VCaP (cell line): ENCODE measurements around the gene DPYSL5.
"Not testable (repeated sequence)": the region's sequence is repeated elsewhere in the genome, so short reads cannot be mapped to it uniquely, and the experiment has no call there.

Source experiments
- H3K27ac ChIP-seq: fragments of 450-650 bp; 2 replicates; pipeline ENCODE4 v1.5.1; 2017
- CTCF ChIP-seq: fragments of 450-650 bp; conservative IDR thresholded peaks from 2 replicates; pipeline ENCODE4 v1.5.1; 2017; ENCODE audit warnings: mild to moderate bottlenecking, moderate library complexity

DPYSL5 gene

GRCh38 chr2:26811261-26811660 lies 36.7 kb upstream of the DPYSL5 start:
- TF ChIP-seq CTCF, result no peak
- H3K27ac ChIP-seq, result no peak overlapping the region

- no peak for TF ChIP-seq CTCF
- no peak overlapping the region for H3K27ac ChIP-seq
Observed at GRCh38 chr2:26811791-26812694, 35.9 kb upstream of the DPYSL5 start.

DNA sequence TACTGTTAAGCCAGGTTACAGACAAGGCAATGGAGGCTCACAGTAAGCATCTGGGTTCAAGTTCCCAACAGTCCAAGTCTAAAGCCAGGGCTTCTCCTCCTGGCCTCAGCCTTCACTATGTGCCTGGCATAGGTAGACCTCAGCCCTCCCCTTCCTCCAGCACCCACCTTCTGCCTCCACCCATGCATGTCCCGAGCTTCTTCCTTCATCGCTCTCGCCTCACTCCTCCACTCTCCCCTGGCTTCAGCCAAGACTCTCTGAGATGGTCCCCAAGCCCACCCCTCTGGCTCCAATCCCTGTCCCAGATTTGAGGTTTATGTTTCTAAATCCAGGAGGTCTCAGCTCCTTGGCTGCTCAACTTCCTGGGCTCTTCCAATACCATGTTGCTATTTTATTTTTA lies 35.2 kb upstream of the DPYSL5 start:
- H3K27ac ChIP-seq, result no peak overlapping the region
- no peak for TF ChIP-seq CTCF

GRCh38 chr2:26814072-26814765 lies 33.7 kb upstream of the DPYSL5 start:
- H3K27ac ChIP-seq, result not testable (repeated sequence)

DNA sequence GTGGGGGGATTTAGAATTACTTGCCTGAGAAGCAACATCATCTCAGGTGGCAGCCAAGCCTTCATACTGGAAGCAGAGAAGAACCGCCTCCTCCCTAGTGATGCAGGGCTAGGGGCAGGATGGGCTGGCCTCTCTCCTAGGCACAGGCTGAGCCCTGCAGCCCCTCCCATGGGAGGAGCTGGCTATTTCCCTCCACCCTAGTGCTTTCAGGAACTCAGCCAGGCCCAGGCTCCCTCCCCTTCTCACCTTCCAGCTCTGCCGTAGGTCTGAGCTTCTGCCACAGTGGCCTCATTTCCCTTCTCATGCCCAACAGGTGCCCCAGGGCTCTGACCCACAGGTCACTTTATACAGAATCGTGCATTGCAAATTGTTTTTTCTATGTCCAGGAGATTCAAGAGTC lies 31.0 kb upstream of the DPYSL5 start:
- no peak for TF ChIP-seq CTCF
- H3K27ac ChIP-seq, result no peak overlapping the region

DNA sequence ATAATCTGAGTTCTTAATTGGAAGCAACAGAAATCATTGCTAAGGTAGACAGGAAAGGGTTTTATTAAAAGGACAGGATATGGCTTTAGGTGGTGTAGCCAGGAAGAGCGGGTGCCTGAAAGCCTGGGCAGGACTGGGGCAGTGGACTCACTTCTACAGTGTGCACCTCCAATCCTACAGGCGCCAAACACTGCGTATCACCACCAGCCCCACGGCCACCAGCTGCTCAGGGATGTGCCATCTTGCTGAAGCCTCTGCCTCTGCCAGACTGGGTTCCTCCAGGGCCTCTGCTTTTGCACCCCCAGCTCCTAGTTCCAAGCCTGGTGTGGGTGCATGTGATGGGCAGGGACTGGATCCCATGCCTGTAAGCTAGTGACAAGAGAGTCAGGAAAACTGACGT lies 29.7 kb upstream of the DPYSL5 start:
- peak overlapping the region; percentile 20; the same call in 1 of the 2 replicates for H3K27ac ChIP-seq
- no peak for TF ChIP-seq CTCF

DNA sequence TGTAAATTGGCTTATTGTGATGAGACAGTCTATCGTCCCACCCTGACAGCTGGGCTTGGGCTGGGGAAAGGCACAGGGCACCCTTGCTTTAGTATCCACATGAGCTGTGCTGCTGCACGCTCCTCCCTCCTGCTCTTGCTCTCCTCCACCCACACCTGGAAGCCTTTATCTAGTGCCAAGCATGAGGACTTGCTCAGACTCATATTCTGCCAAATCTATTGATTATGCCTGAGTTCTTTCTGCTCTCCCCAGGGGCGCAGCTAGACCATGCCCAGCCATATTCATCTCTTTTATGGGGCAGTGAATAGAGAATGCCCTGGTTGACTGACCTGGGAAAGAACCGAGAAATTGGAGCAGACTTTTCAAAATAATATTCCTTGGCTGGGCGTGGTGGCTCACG lies 29.0 kb upstream of the DPYSL5 start:
- TF ChIP-seq CTCF, result no peak
- H3K27ac ChIP-seq, result no peak overlapping the region; the same call in 1 of the 2 replicates

DNA sequence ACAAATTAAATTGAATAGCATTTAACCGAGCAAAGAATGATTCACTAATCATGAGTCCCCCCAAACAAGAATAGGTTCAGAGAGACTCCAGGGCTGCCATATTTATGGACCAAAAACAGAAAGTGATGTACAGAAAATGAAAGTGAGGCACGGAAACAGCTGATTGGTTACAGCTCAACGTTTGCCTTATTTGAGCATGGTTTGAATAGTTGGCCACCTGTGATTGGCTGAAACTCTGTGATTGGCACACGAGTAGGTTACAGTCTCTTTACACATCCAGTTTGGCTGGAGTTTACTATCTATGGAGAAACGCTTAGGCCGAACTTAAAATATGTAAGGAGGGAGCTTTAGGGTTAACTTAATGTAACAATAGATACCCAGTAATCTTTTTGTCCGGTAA lies 27.0 kb upstream of the DPYSL5 start:
- TF ChIP-seq CTCF, result no peak
- H3K27ac ChIP-seq, result no peak overlapping the region
